Activated T-cell treated with anti-CD3 and anti-CD28 coated beads, Interleukin-2, amount 50 U/mL, for 4 hours (primary cell): ENCODE results near the gene CLDN16. TPM values are rescaled to one million over a fixed set of nuclear protein-coding genes. Genes with fewer than 3 reads are reported as not detected.

Source experiments
- ATAC-seq, 2 donors: fragments of 200-7000 bp; cut with Tn5 transposase; one replicate each; pipeline ENCODE4 v1.10.0; 2021
- DNase-seq: peaks from one replicate; pipeline ENCODE4 v3.0.0-alpha.2; 2020
- H3K27me3 Mint-ChIP-seq: one replicate; pipeline ENCODE4 v1.8.0; 2021; ENCODE audit warnings: low read depth, mixed read lengths
- H3K36me3 Mint-ChIP-seq: one replicate; pipeline ENCODE4 v1.8.0; 2022; ENCODE audit warnings: mixed read lengths; ENCODE audit not compliant: insufficient read depth
- H3K4me1 Mint-ChIP-seq: one replicate; pipeline ENCODE4 v1.8.0; 2021; ENCODE audit warnings: low read depth, mixed read lengths
- H3K4me3 Mint-ChIP-seq: one replicate; pipeline ENCODE4 v1.8.0; 2021; ENCODE audit warnings: mild to moderate bottlenecking, moderate library complexity, mixed read lengths
- H3K9me3 Mint-ChIP-seq: one replicate; pipeline ENCODE4 v1.8.0; 2021; ENCODE audit warnings: mixed read lengths
- total RNA-seq, 3 donors: library from RNA; stranded (reverse); gene quantifications; one replicate each; pipeline ENCODE4 v1.2.1, GENCODE V29; 2021

Gene CLDN16
- total RNA-seq, 3 donors from 2014 or later: not detected

DNA sequence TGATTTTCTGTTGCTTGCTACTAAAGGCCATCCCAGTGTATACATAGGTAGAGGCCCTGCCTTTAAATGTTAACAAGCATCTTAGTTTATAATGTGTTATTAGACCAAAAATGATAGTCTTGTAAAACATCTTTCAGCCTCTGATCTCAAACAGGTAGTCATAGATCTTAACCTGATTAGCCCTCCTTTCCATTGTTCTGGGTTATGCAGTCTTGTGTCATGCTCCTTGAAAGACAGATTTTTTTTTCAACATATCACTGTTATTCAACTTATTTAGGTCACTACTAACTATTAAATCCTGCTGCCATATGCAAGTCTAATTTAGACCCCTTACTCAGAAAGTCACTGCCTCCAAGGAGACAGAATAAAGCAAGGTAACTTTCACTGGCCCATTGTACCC, 19.1 kb upstream of the CLDN16 start:
- ATAC-seq: no peak
- H3K27me3 Mint-ChIP-seq: peaks cover 8% of the 10 kb centered on the region
- no peak overlapping the region for H3K4me3 Mint-ChIP-seq
- no peaks in the 10 kb centered on the region for H3K36me3 Mint-ChIP-seq
- DNase-seq: no peak
- no peaks in the 10 kb centered on the region for H3K9me3 Mint-ChIP-seq
- H3K4me1 Mint-ChIP-seq: no peaks in the 10 kb centered on the region

DNA sequence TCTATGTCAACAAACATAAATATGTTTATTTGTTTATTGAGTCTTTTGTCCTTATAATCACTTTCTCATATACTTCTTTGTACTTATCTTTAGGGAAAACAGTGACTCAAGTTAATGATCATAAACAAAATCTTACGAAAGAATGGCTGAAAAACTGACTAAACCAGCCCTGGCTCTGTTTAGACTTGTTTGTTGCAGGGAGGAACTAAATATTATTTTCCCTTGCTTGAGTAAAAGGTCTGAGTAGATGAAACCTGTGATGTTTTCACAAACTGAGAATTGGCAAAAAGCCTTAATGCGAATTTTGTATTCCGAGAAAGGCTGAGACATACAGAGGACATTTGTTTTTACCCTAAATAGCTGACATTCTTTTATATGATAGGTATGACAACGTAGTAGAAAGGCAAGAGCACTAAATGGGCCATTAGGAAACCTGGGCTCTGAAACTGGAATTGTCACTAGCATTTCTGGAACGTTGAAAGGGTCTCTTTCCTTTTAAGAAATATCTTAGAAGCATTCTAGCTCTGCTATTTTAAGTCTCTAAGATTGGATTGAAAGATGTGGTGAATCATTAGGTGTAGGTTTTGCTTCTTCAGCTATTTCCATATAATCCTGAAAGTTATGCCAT, 18.2 kb upstream of the CLDN16 start:
- H3K9me3 Mint-ChIP-seq: no peaks in the 10 kb centered on the region
- H3K4me1 Mint-ChIP-seq: no peaks in the 10 kb centered on the region
- ATAC-seq: no peak
- H3K27me3 Mint-ChIP-seq: peaks cover 10% of the 10 kb centered on the region
- H3K4me3 Mint-ChIP-seq: no peak overlapping the region
- no peaks in the 10 kb centered on the region for H3K36me3 Mint-ChIP-seq
- DNase-seq: no peak

DNA sequence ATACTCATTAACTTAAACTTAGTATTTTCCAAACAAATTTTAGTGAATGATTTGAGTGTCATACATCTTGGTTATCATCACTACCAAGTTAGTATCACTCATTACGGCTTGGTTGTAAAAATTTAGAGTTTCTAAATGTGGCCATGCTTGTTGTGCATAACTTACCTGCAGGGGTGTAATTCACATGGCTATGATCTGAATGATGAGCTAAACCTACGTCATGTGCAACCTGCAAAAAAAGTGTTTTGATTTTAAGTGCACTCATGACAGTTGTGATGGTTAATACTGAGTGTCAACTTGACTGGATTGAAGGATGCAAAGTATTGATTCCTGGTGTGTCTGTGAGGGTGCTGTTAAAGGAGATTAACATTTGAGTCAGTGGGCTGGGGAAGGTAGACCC, 17.6 kb upstream of the CLDN16 start:
- H3K27me3 Mint-ChIP-seq: peaks cover 9% of the 10 kb centered on the region

DNA sequence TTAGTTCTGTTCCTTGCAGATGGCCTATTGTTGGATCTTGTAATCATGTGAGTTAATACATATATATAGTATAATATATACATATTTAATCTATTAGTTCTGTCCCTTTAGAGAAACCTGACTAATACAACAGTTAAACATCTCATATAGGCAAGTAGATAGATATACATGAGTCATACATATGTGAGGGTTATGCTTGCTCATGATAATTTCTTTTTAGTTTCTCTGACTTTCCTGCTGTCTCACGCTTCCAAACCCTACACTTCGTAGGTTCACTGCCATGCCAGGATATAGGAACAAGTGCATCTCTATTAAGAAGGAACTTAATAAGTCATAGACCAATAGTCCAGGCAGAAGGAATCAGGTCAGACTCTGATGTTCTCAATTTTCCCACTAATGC, 16.8 kb upstream of the CLDN16 start:
- Mint-ChIP-seq H3K36me3 (no peaks in the 10 kb centered on the region), H3K9me3 (no peaks in the 10 kb centered on the region), H3K4me3 (no peak overlapping the region), H3K27me3 (peaks cover 10% of the 10 kb centered on the region), H3K4me1 (no peaks in the 10 kb centered on the region)
- DNase-seq (no peak), ATAC-seq (no peak)

More for the DNA sequence above, 17.6 kb upstream of the CLDN16 start:
- Mint-ChIP-seq H3K4me1 (no peaks in the 10 kb centered on the region), H3K36me3 (no peaks in the 10 kb centered on the region), H3K9me3 (no peaks in the 10 kb centered on the region), H3K4me3 (no peak overlapping the region)
- DNase-seq (no peak), ATAC-seq (no peak)

DNA sequence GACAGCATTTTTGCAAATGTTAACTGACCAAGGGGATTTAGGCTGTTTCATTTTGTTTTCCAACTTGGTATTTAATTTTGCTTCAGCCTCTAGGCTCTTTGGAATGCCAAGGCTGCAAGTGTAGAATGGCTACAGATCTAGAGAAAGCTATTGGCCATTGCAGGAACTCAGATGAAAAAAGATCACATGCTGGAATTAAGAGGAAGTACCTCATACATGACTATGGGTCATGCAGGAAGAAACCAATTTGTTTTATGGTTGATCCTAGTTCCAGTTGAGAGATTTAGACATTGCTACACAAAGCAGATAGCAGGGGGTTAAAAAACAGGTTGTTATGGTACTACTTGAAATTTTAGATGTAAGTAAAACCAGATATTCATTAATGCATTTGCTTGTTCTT, 12.7 kb upstream of the CLDN16 start:
- DNase-seq (no peak), ATAC-seq (no peak)
- Mint-ChIP-seq H3K36me3 (no peaks in the 10 kb centered on the region), H3K9me3 (peaks cover 2% of the 10 kb centered on the region), H3K4me1 (no peaks in the 10 kb centered on the region), H3K4me3 (no peak overlapping the region), H3K27me3 (peaks cover 13% of the 10 kb centered on the region)

DNA sequence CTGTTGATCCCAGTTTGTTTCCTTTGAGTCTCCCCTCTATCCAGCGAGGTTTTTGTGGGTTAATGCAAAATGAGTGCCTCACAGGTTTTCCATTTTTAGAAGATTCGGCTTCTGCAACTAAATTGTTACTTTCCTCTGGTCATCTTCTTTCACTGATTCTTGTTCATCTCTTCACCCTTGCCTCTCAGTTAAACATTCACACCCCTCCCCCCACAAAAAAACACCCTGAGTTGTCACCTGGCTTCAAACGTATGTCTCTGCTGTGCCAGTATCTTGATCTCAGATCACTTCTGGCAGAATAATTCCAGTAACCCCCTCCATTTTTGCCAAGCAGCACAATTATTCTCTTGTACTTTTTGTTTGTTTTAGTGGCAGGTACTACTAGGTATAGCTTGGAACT, 12.3 kb upstream of the CLDN16 start:
- no peak for ATAC-seq
- Mint-ChIP-seq H3K4me1 (no peaks in the 10 kb centered on the region), H3K36me3 (no peaks in the 10 kb centered on the region)

DNA sequence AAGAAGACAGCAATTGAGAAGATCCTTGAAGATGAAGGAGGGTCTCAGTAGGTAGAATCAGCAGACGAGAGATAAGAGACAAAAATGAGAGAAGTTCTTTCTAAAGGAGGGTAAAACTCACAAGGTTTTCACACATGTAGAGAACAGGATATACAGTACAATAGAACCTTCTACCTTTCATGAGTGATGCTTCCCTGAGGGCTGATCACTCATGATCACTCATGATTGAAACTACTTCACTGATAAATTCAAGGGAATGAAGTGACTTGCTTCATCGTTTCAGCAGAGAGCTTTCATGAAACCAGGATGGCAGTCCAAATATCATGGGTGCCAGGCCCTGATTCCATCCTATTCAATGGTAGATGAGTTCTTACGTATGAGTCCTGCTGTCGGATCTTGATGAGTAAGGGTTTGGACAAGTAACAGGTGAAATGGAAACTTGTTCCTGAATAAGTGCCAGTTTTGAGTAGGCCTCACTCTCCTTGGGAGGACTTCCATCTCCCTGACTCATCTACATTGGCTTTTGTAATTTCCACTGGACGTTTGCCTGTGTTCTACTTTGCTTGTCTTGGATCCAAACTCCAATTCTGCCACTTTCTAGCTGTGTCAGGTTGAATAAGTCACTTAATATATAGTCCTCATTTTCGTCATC, 9.6 kb upstream of the CLDN16 start:
- no peaks in the 10 kb centered on the region for H3K36me3 Mint-ChIP-seq
- DNase-seq (no peak), ATAC-seq (no peak)
- H3K27me3 Mint-ChIP-seq: peaks cover 9% of the 10 kb centered on the region
- H3K4me3 Mint-ChIP-seq: no peak overlapping the region
- peaks cover 3% of the 10 kb centered on the region for H3K4me1 Mint-ChIP-seq
- H3K9me3 Mint-ChIP-seq: peaks cover 3% of the 10 kb centered on the region

More for the DNA sequence above, 12.3 kb upstream of the CLDN16 start:
- no peak for DNase-seq
- no peak overlapping the region for H3K4me3 Mint-ChIP-seq
- peaks cover 3% of the 10 kb centered on the region for H3K9me3 Mint-ChIP-seq
- H3K27me3 Mint-ChIP-seq: peaks cover 13% of the 10 kb centered on the region

DNA sequence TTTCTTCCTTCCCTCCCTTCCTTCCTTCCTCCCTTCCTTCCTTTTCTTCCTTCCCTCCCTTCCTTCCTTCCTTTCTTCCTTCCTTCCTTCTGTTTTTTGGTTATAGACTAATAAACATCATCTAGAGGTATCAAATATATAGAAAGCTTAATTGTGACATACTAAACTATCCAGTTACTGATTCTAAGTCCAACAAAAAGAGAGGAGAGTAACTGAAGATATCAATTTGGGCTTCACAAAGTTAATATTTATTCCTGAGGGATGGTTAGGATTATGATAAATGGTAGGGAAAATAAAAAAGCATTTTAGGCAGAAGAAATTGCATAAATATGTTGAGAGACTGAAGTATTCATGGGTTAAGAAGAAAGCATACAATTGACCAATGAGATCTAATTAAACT, 7.8 kb upstream of the CLDN16 start:
- Mint-ChIP-seq H3K27me3 (peaks cover 8% of the 10 kb centered on the region), H3K36me3 (no peaks in the 10 kb centered on the region), H3K4me1 (peaks cover 3% of the 10 kb centered on the region), H3K4me3 (no peak overlapping the region), H3K9me3 (peaks cover 3% of the 10 kb centered on the region)
- ATAC-seq: no peak
- no peak for DNase-seq

DNA sequence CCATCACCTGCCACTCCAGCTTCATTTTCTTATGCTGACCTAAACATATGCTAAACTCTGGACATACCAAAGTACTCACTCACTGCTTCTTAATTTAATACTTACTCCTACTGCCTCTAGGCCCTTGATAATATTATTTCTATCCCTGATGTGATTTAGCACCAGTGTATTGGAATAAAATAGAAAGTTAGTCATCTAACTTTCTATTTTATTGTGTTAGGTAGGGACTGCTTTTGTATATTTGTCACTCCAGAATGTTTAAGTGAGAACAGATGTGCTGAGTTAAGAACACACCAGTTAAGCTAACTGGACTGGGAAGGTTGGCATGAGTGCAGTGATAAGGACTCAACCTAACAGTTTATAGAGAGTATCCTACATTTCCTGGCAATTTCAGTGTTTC, 6.5 kb upstream of the CLDN16 start:
- Mint-ChIP-seq H3K4me1 (peaks cover 3% of the 10 kb centered on the region), H3K9me3 (peaks cover 3% of the 10 kb centered on the region), H3K27me3 (peaks cover 4% of the 10 kb centered on the region), H3K4me3 (no peak overlapping the region), H3K36me3 (no peaks in the 10 kb centered on the region)
- ATAC-seq: no peak
- no peak for DNase-seq

DNA sequence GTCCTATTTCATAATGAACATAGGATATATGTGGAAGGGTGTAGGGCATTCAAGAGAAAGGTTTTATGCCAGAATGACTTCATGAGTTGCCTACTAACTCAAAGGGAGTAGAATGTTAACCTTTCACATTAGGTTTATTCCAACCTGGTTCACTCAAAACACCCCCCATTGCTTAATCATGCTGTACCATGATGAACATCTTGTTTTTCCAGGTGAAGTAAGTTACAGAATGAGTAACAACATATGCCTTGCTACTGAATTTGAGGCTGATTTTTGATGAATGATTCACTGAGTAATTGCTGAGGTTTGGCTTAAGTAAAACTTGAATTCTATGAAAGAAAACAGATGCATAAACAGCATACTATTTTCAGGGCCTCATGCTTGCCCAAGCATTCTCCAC, 5.9 kb upstream of the CLDN16 start:
- H3K27me3 Mint-ChIP-seq: no peaks in the 10 kb centered on the region
- peak; percentile 70 to 78 for ATAC-seq
- H3K36me3 Mint-ChIP-seq: no peaks in the 10 kb centered on the region
- DNase-seq: no peak
- H3K4me3 Mint-ChIP-seq: no peak overlapping the region
- peaks cover 3% of the 10 kb centered on the region for H3K4me1 Mint-ChIP-seq
- peaks cover 3% of the 10 kb centered on the region for H3K9me3 Mint-ChIP-seq

DNA sequence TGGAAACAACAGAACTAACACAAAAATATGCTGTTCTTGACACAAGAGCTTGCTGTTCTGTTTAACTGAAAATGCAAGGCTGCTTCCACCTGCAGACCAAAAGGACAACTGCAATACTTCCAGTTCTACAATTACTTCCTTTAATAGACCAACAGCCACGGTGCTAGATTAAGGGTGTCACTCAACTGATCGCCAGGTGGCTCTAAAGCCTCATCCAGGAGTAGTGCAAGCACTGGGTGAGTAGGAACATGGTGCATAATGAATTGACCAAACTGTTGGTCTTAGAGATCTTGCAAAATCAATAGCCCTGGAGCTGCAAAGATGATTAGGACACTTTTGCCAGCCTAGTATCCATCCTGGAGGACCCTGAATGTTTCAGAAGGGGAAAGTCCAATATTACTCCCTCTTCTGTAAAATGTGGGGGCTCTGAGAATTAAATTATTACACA, 3.6 kb upstream of the CLDN16 start:
- H3K4me1 Mint-ChIP-seq: peaks cover 3% of the 10 kb centered on the region

DNA sequence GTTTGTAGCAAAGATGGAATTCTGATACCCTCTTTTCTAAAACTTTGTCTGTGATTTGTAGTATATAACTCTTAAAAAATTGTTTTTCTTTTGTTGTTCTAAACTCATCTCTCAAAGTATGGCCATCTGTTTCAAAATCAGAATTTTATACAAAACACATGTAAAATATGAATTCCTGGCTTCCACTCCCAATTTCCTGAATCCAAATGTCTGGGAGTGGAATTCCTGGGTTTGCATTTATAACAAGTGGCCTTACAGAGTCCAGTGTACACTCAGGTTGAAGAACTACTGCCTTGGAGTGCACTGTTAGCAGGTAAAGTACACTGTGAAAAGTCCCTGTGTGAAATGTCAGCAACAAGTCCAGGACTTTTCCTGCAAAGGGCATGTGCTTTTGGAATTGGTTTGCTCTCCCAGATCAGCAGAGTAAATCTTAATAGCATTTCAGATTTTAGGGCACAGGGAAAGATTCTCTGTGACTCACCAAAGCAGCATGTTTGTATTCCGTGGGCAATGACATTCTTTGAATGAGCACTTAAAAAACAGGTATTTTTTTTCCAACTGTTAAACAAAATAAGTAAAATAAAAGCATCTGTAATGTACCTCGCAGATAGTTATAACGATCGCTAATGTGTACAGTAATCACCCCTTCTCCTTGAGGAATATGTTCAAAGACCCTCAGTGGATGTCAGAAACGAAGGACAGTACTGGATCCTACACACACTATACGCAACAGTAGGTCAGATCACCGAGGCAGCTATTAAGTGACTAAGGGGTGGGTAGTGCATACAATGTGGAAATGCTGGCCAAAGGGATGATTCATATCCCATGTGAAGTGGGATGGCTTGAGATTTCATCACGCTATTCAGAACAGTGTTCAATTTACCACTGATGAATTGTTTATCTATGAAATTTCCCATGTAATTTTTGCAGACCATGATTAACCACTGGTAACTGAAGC, 2.0 kb upstream of the CLDN16 start:
- no peak for ATAC-seq
- DNase-seq: no peak
- H3K4me3 Mint-ChIP-seq: no peak overlapping the region
- peaks cover 3% of the 10 kb centered on the region for H3K4me1 Mint-ChIP-seq
- no peaks in the 10 kb centered on the region for H3K9me3 Mint-ChIP-seq
- H3K36me3 Mint-ChIP-seq: no peaks in the 10 kb centered on the region
- H3K27me3 Mint-ChIP-seq: peaks cover 2% of the 10 kb centered on the region

More for the DNA sequence above, 3.6 kb upstream of the CLDN16 start:
- H3K9me3 Mint-ChIP-seq: peaks cover 3% of the 10 kb centered on the region
- no peak for DNase-seq
- peak; percentile 35 to 39 for ATAC-seq
- peaks cover 2% of the 10 kb centered on the region for H3K27me3 Mint-ChIP-seq
- H3K36me3 Mint-ChIP-seq: no peaks in the 10 kb centered on the region
- no peak overlapping the region for H3K4me3 Mint-ChIP-seq

DNA sequence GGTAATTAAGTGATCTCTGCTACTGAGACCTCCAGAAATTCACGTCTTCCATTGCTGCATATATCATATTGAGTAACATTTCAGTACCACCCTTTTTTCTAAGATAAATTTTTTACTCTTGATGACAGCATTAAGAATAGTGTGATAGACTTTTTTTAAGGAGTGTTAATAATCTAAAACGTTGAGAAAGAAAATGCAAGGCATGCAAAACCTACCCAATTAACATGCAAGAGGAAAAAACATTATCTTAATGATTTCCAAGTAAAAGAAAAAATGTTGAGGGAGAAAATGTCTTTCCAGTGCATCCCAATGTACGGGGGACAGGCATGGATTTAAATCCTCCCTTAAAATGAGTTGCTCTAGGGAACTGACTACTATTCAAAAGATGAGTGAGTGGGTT, 740 bp downstream of the CLDN16 start:
- H3K27me3 Mint-ChIP-seq: peaks cover 2% of the 10 kb centered on the region
- ATAC-seq: no peak
- no peaks in the 10 kb centered on the region for H3K36me3 Mint-ChIP-seq
- no peak for DNase-seq
- no peaks in the 10 kb centered on the region for H3K4me1 Mint-ChIP-seq
- H3K4me3 Mint-ChIP-seq: no peak overlapping the region
- no peaks in the 10 kb centered on the region for H3K9me3 Mint-ChIP-seq

DNA sequence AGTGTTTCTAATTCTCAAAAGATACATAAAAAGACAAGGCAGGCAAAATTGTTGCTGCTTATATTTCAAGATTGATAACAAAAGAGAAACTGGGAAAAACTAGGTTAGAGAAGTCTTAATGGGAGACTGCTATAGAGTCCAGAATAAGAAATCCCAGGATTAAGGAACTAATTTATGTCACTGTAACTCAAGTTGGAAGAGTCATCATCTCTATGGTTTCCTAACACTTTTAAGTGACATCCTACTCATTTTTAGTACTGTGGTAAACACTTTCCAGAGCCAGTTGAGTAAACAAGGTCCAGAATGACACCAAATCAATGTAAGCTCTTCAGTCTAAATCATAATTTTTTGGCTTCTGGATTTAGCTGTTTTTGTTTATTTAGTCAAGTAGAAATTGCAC, 8.0 kb downstream of the CLDN16 start:
- Mint-ChIP-seq H3K4me1 (no peaks in the 10 kb centered on the region), H3K27me3 (no peaks in the 10 kb centered on the region), H3K9me3 (no peaks in the 10 kb centered on the region), H3K4me3 (no peak overlapping the region), H3K36me3 (no peaks in the 10 kb centered on the region)
- ATAC-seq (no peak), DNase-seq (no peak)
